PC-9 (cell line): ENCODE data around the gene PSMC4. TPM values are rescaled to one million over a fixed set of nuclear protein-coding genes. Genes with fewer than 3 reads are reported as not detected.

Source experiments
- BruUV-seq: library from RNA; stranded (reverse); fragments of 400-500 nt; replicated peaks from 2 replicates; lab custom pipeline; 2021; lab: Mats Ljungman, UMichigan
- CTCF ChIA-PET: fragments of 300-600 bp; sonication (Branson Sonifier 250); formaldehyde crosslinking; loops from one replicate; lab custom pipeline; 2022; ENCODE audit warnings: antibody characterized with exemption; lab: Charles Lee
- POLR2A ChIA-PET: fragments of 300-600 bp; sonication (Branson Sonifier 250); formaldehyde crosslinking; loops from one replicate; lab custom pipeline; 2022; ENCODE audit warnings: antibody characterized with exemption; ENCODE audit not compliant: unreplicated experiment; lab: Charles Lee
- DNase-seq, 2 experiments: peaks; one replicate each; pipeline versions ENCODE4 v3.0.0 to v3.0.0-alpha.2; 2015 to 2022; ENCODE audit warnings: mixed read lengths in 1 of 2
- H2AFZ ChIP-seq: fragments of 200-600 bp; sonication (generic); 2 replicates; pipeline ENCODE4 v1.8.1; 2017; ENCODE audit warnings: antibody characterized with exemption
- H3F3A ChIP-seq: fragments of 200-600 bp; sonication (generic); 2 replicates; pipeline ENCODE4 v1.8.1; 2017; ENCODE audit warnings: antibody characterized with exemption, mild to moderate bottlenecking, low read depth; ENCODE audit not compliant: insufficient read depth
- H3K27ac ChIP-seq: fragments of 200-600 bp; sonication (generic); 2 replicates; pipeline ENCODE4 v1.6.1; 2016; ENCODE audit warnings: mixed run types
- H3K27me3 ChIP-seq: fragments of 200-600 bp; sonication (generic); 2 replicates; pipeline ENCODE4 v1.6.1; 2016; ENCODE audit warnings: low read depth, mixed run types; ENCODE audit not compliant: insufficient read depth
- H3K36me3 ChIP-seq: fragments of 200-600 bp; sonication (generic); 2 replicates; pipeline ENCODE4 v1.6.1; 2016; ENCODE audit warnings: low read depth, mixed run types
- H3K4me1 ChIP-seq: fragments of 200-600 bp; sonication (generic); replicated peaks from 2 replicates; pipeline ENCODE4 v1.6.1; 2016; ENCODE audit warnings: mixed run types; ENCODE audit not compliant: insufficient read depth
- H3K4me2 ChIP-seq: fragments of 200-600 bp; sonication (generic); 2 replicates; pipeline ENCODE4 v1.6.1; 2017; ENCODE audit warnings: mixed run types
- H3K4me3 ChIP-seq: fragments of 200-600 bp; sonication (generic); 2 replicates; pipeline ENCODE4 v1.6.1; 2016; ENCODE audit warnings: mixed run types
- H3K79me2 ChIP-seq: fragments of 200-600 bp; sonication (generic); 2 replicates; pipeline ENCODE4 v1.6.1; 2017; ENCODE audit warnings: low read depth, mixed run types
- H3K9me2 ChIP-seq: fragments of 200-600 bp; sonication (generic); 2 replicates; pipeline ENCODE4 v1.8.1; 2017; ENCODE audit warnings: mild to moderate bottlenecking; ENCODE audit not compliant: insufficient read depth
- H3K9me3 ChIP-seq: fragments of 200-600 bp; sonication (generic); 2 replicates; pipeline ENCODE4 v1.8.1; 2016; ENCODE audit warnings: low read depth; ENCODE audit not compliant: insufficient read depth
- H4K20me1 ChIP-seq: fragments of 200-600 bp; sonication (generic); 2 replicates; pipeline ENCODE4 v1.8.1; 2017; ENCODE audit not compliant: insufficient read depth
- EZH2 ChIP-seq: fragments of 200-600 bp; sonication (generic); IDR thresholded peaks from 2 replicates; pipeline ENCODE4 v1.8.0; 2017; ENCODE audit warnings: antibody characterized with exemption, low read depth
- intact Hi-C: fragments of 100-400 bp; cut with micrococcal nuclease; formaldehyde crosslinking; loops from one replicate; pipeline ENCODE4 v1.10.0; 2022; ENCODE audit not compliant: unreplicated experiment
- total RNA-seq: library from RNA; stranded (reverse); gene quantifications from 2 replicates; pipeline ENCODE4 v1.2.3, GENCODE V29; 2021
- TF ChIP-seq, protein P1 (sequence below): fragments of 200-600 bp; sonication (generic); conservative IDR thresholded peaks from 2 replicates; pipeline ENCODE4 v1.6.1; 2017; ENCODE audit warnings: mixed run types, antibody characterized with exemption, mild to moderate bottlenecking, moderate library complexity

PSMC4 gene
- total RNA-seq, 1 experiment from 2014 or later, result 110 TPM

- Histone ChIP-seq H3K9me2 (no peaks in the 10 kb centered on the region), H3K27me3 (no peaks in the 10 kb centered on the region), H3K79me2 (no peaks in the 10 kb centered on the region), H3K4me3 (no peak overlapping the region), H3K27ac (no peak overlapping the region), H3K36me3 (no peaks in the 10 kb centered on the region), H3K4me1 (no peaks in the 10 kb centered on the region), H4K20me1 (no peaks in the 10 kb centered on the region), H3K9me3 (peaks cover 29% of the 10 kb centered on the region), H3F3A (no peaks in the 10 kb centered on the region), H3K4me2 (no peak overlapping the region), H2AFZ (no peak overlapping the region)
- no peak for DNase-seq
- BruUV-seq, result no TSS peak
- intact Hi-C loops, result no loop called here
- no peak for TF ChIP-seq EZH2
- TF ChIP-seq, protein P1, sequence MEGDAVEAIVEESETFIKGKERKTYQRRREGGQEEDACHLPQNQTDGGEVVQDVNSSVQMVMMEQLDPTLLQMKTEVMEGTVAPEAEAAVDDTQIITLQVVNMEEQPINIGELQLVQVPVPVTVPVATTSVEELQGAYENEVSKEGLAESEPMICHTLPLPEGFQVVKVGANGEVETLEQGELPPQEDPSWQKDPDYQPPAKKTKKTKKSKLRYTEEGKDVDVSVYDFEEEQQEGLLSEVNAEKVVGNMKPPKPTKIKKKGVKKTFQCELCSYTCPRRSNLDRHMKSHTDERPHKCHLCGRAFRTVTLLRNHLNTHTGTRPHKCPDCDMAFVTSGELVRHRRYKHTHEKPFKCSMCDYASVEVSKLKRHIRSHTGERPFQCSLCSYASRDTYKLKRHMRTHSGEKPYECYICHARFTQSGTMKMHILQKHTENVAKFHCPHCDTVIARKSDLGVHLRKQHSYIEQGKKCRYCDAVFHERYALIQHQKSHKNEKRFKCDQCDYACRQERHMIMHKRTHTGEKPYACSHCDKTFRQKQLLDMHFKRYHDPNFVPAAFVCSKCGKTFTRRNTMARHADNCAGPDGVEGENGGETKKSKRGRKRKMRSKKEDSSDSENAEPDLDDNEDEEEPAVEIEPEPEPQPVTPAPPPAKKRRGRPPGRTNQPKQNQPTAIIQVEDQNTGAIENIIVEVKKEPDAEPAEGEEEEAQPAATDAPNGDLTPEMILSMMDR, result no peak
- POLR2A ChIA-PET, result no interaction called here
- CTCF ChIA-PET, result no interaction called here
Measured at GRCh38 chr19:40013991-40014390, 43.0 kb downstream of the PSMC4 start.

DNA sequence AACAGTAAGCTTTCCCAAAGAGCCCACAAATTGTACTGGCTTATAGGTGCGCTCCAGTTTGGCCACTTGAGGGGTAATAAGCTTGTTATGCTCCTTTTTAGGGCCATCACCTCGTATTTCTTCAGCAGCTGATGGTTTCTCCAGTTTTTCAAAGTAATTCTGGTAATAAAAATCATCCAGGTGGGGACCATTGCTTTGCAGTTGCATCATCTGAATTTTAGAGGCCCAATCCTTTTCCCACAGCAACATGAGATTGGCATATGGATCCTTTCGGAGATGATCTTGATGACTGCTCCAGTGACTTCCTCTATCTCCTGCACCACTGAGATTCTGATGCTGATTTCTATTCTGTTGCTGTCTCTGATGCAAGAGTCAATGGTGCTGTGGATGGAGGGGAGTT, 53.0 kb downstream of the PSMC4 start:
- TF ChIP-seq, protein P1, result no peak
- no peak for TF ChIP-seq EZH2
- no peaks in the 10 kb centered on the region for H3K79me2 ChIP-seq
- intact Hi-C loops, result no loop called here
- no TSS peak for BruUV-seq
- H3K9me2 ChIP-seq, result no peaks in the 10 kb centered on the region
- no peaks in the 10 kb centered on the region for H3K27me3 ChIP-seq
- H3K4me1 ChIP-seq, result no peaks in the 10 kb centered on the region
- H3F3A ChIP-seq, result no peaks in the 10 kb centered on the region
- H3K9me3 ChIP-seq, result peaks cover 64% of the 10 kb centered on the region
- no peak for DNase-seq
- no peak overlapping the region for H3K4me3 ChIP-seq
- no peak overlapping the region for H3K27ac ChIP-seq
- no peak overlapping the region for H3K4me2 ChIP-seq
- no peak overlapping the region for H2AFZ ChIP-seq
- H3K36me3 ChIP-seq, result no peaks in the 10 kb centered on the region
- ChIA-PET CTCF (interaction anchor here (0.6 kb wide), 1 partner anchor 51 kb away, joined by 3 read pairs; no protein-coding TSS in a partner anchor), POLR2A (no interaction called here)
- H4K20me1 ChIP-seq, result no peaks in the 10 kb centered on the region

GRCh38 chr19:40025938-40026596, 55.1 kb downstream of the PSMC4 start:
- no peak for DNase-seq
- Histone ChIP-seq H3K9me3 (peaks cover 75% of the 10 kb centered on the region), H3K4me3 (no peak overlapping the region), H3K27me3 (no peaks in the 10 kb centered on the region), H3K4me1 (no peaks in the 10 kb centered on the region), H4K20me1 (no peaks in the 10 kb centered on the region), H2AFZ (no peak overlapping the region), H3F3A (no peaks in the 10 kb centered on the region), H3K27ac (no peak overlapping the region), H3K9me2 (no peaks in the 10 kb centered on the region), H3K4me2 (no peak overlapping the region), H3K79me2 (no peaks in the 10 kb centered on the region), H3K36me3 (no peaks in the 10 kb centered on the region)
- ChIA-PET POLR2A (no interaction called here), CTCF (no interaction called here)
- TF ChIP-seq, protein P1, result no peak
- TF ChIP-seq EZH2, result no peak
- intact Hi-C loops, result no loop called here
- BruUV-seq, result no TSS peak
